Panc1 (cell line): ENCODE results near the gene DGCR2. TPM values are rescaled to one million over a fixed set of nuclear protein-coding genes. Genes with fewer than 3 reads are reported as not detected.

Source experiments
- ATAC-seq: fragments of 200-7000 bp; cut with Tn5 transposase; 2 replicates; pipeline ENCODE4 v1.9.1; 2020; ENCODE audit warnings: mild to moderate bottlenecking, moderate library complexity
- BruUV-seq: library from RNA; stranded (reverse); fragments of 400-500 nt; replicated peaks from 2 replicates; lab custom pipeline; 2021; lab: Mats Ljungman, UMichigan
- CTCF ChIA-PET: fragments of 300-600 bp; sonication (Branson Sonifier 250); formaldehyde crosslinking; loops from one replicate; lab custom pipeline; 2022; ENCODE audit warnings: antibody characterized with exemption; lab: Charles Lee
- POLR2A ChIA-PET: fragments of 300-600 bp; sonication (Branson Sonifier 250); formaldehyde crosslinking; loops from one replicate; lab custom pipeline; 2022; ENCODE audit warnings: antibody characterized with exemption; lab: Charles Lee
- DNase-seq: peaks from one replicate; pipeline ENCODE4 v3.0.0-alpha.2; 2010; ENCODE audit warnings: low read depth, low spot score
- H3K27ac ChIP-seq: 2 replicates; pipeline ENCODE4 v1.5.1; 2011; ENCODE audit warnings: mild to moderate bottlenecking, low read length, inconsistent platforms
- H3K27me3 ChIP-seq: fragments of 200-500 bp; sonication (Bioruptor generic); 2 replicates; pipeline ENCODE4 v1.6.0; 2014; ENCODE audit warnings: low read length, inconsistent platforms; ENCODE audit not compliant: control insufficient read depth, insufficient read depth
- H3K36me3 ChIP-seq: fragments of 200-500 bp; sonication (Bioruptor generic); 2 replicates; pipeline ENCODE4 v1.5.1; 2014; ENCODE audit warnings: inconsistent platforms, mild to moderate bottlenecking, low read length, moderate library complexity; ENCODE audit not compliant: control insufficient read depth, insufficient read depth
- H3K4me1 ChIP-seq: 2 replicates; pipeline ENCODE4 v1.5.1; 2011; ENCODE audit warnings: inconsistent platforms, mild to moderate bottlenecking, low read length, moderate library complexity; ENCODE audit not compliant: control insufficient read depth, insufficient read depth
- H3K4me3 ChIP-seq, 2 experiments: 2 replicates each; pipeline ENCODE4 v1.5.1; 2011 to 2012; ENCODE audit warnings: low read depth in 2 of 2, low read length in 2 of 2, mild to moderate bottlenecking in 2 of 2, inconsistent platforms in 1 of 2, moderate library complexity in 1 of 2
- H3K9me3 ChIP-seq: fragments of 200-500 bp; sonication (Bioruptor generic); 2 replicates; pipeline ENCODE4 v1.5.1; 2014; ENCODE audit warnings: low read depth, mild to moderate bottlenecking, inconsistent platforms, low read length, moderate library complexity; ENCODE audit not compliant: control insufficient read depth, insufficient read depth
- CTCF ChIP-seq: fragments of 450-650 bp; IDR thresholded peaks from 2 replicates; pipeline ENCODE4 v1.5.1; 2017; ENCODE audit warnings: mild to moderate bottlenecking
- POLR2AphosphoS5 ChIP-seq: IDR thresholded peaks from 2 replicates; pipeline ENCODE4 v1.6.1; 2012; ENCODE audit warnings: mild to moderate bottlenecking, low read depth, low read length, moderate library complexity
- REST ChIP-seq, 2 experiments: IDR thresholded peaks; 2 replicates each; pipeline ENCODE4 v1.6.1; 2011 to 2012; ENCODE audit warnings: low read depth in 2 of 2, control low read depth in 1 of 2, low read length in 1 of 2, mild to moderate bottlenecking in 1 of 2, moderate library complexity in 1 of 2; ENCODE audit not compliant: insufficient read depth in 1 of 2
- SIN3A ChIP-seq: IDR thresholded peaks from 2 replicates; pipeline ENCODE4 v1.6.1; 2012; ENCODE audit warnings: low read depth, mild to moderate bottlenecking, low read length, moderate library complexity, borderline replicate concordance; ENCODE audit not compliant: insufficient read depth
- TCF7L2 ChIP-seq: IDR thresholded peaks from 2 replicates; pipeline ENCODE4 v1.6.1; 2011; ENCODE audit warnings: mild to moderate bottlenecking, low read depth, low read length, inconsistent platforms
- in situ Hi-C: cut with HindIII; loops from 2 replicates; pipeline ENCODE4 v1.10.0; 2016; ENCODE audit warnings: low sequenced_read_pairs, low pct_unique_long_range_greater_than_20kb
- intact Hi-C: fragments of 100-400 bp; cut with micrococcal nuclease; formaldehyde crosslinking; loops from one replicate; pipeline ENCODE4 v1.10.0; 2022; ENCODE audit not compliant: unreplicated experiment
- total RNA-seq: library from RNA; stranded (reverse); gene quantifications from one replicate; pipeline ENCODE4 v1.2.1, GENCODE V29; 2021; ENCODE audit not compliant: unreplicated experiment

Gene DGCR2
- total RNA-seq, 1 experiment from 2014 or later, result 35.1 TPM

GRCh38 chr22:19130959-19131684 is 8.9 kb upstream of the DGCR2 start, which contains the start of gene TSSK2:
TSS of gene TSSK2 (plus strand) at chr22:19131308. CDS start at chr22:19131400, 92 bp downstream.
- Histone ChIP-seq H3K36me3 (no peaks in the 10 kb centered on the region), H3K27ac (no peak within 1 kb of the TSS), H3K27me3 (no peaks in the 10 kb centered on the region), H3K9me3 (no peaks in the 10 kb centered on the region), H3K4me1 (no peaks in the 10 kb centered on the region), H3K4me3 (no peak within 1 kb of the TSS)
- POLR2A ChIA-PET, result no interaction called here
- no peak for TF ChIP-seq REST (IDR thresholded peaks at IDR 0.05; ENCODE audit: insufficient read depth in 1 of 2, low read depth in 2 of 2, low read length in 1 of 2)
- no peak for TF ChIP-seq CTCF
- no peak for TF ChIP-seq SIN3A
- no peak for TF ChIP-seq TCF7L2
- no peak for TF ChIP-seq POLR2AphosphoS5
- in situ Hi-C loops, result no loop called here
- no TSS peak for BruUV-seq
- intact Hi-C loops, result no loop called here
- CTCF ChIA-PET, result interaction anchor here (0.6 kb wide), 1 partner anchor 104 kb away, joined by 3 read pairs; no protein-coding TSS in a partner anchor
- DNase-seq, result no peak
- no peak for ATAC-seq

- ATAC-seq, result no peak
- TF ChIP-seq REST (IDR thresholded peaks at IDR 0.05; ENCODE audit: insufficient read depth in 1 of 2, low read depth in 2 of 2, low read length in 1 of 2) (no peak), CTCF (no peak), POLR2AphosphoS5 (no peak), TCF7L2 (no peak), SIN3A (no peak)
- no peak overlapping the region for H3K27ac ChIP-seq
- H3K4me1 ChIP-seq, result no peaks in the 10 kb centered on the region
- no peaks in the 10 kb centered on the region for H3K9me3 ChIP-seq
- CTCF ChIA-PET, result no interaction called here
- no peak overlapping the region for H3K4me3 ChIP-seq
- H3K36me3 ChIP-seq, result no peaks in the 10 kb centered on the region
- no peak for DNase-seq
- POLR2A ChIA-PET, result no interaction called here
- H3K27me3 ChIP-seq, result no peaks in the 10 kb centered on the region
- intact Hi-C loops, result no loop called here
- in situ Hi-C loops, result no loop called here
- no TSS peak for BruUV-seq
Measured at GRCh38 chr22:19129871-19130270, 7.7 kb upstream of the DGCR2 start.
